WTC11 (cell line): Measurements from ENCODE around the gene TMEM120A. TPM values are rescaled to one million over a fixed set of nuclear protein-coding genes. Genes with fewer than 3 reads are reported as not detected.

Experiments
- ATAC-seq: fragments of 200-7000 bp; cut with Tn5 transposase; 2 replicates; pipeline ENCODE4 v1.10.0; 2021; ENCODE audit warnings: mild to moderate bottlenecking, moderate library complexity
- CTCF ChIA-PET: fragments of 300-600 bp; sonication (Branson Sonifier 250); formaldehyde crosslinking; loops from one replicate; lab custom pipeline; 2021; ENCODE audit warnings: antibody characterized with exemption; lab: Charles Lee
- POLR2A ChIA-PET: fragments of 350-600 bp; sonication (Branson Sonifier 250); formaldehyde crosslinking; loops from one replicate; lab custom pipeline; 2021; ENCODE audit warnings: antibody characterized with exemption; lab: Charles Lee
- DNase-seq: peaks from one replicate; pipeline ENCODE4 v3.0.0; 2021; ENCODE audit warnings: low spot score
- H3K27ac Mint-ChIP-seq: 2 replicates; pipeline ENCODE4 v1.8.0; 2021; ENCODE audit warnings: mixed read lengths
- H3K27me3 Mint-ChIP-seq: 2 replicates; pipeline ENCODE4 v1.8.0; 2021; ENCODE audit warnings: low read depth, mild to moderate bottlenecking, moderate library complexity, mixed read lengths
- H3K36me3 Mint-ChIP-seq: 2 replicates; pipeline ENCODE4 v1.8.0; 2021; ENCODE audit warnings: mixed read lengths
- H3K4me1 Mint-ChIP-seq: 2 replicates; pipeline ENCODE4 v1.8.0; 2022; ENCODE audit warnings: mixed read lengths
- H3K4me3 Mint-ChIP-seq: 2 replicates; pipeline ENCODE4 v1.8.0; 2021; ENCODE audit warnings: mild to moderate bottlenecking, moderate library complexity, mixed read lengths
- H3K9me3 Mint-ChIP-seq: 2 replicates; pipeline ENCODE4 v1.8.0; 2021; ENCODE audit warnings: mixed read lengths
- ATF1 ChIP-seq: sonication (generic); formaldehyde crosslinking; IDR thresholded peaks from 2 replicates; pipeline ENCODE4 v1.8.1; 2023; ENCODE audit warnings: mild to moderate bottlenecking, moderate library complexity, missing genetic modification reagents
- CDX4 ChIP-seq: fragments of 250-450 bp; sonication (Bioruptor Pico); IDR thresholded peaks from 2 replicates; pipeline ENCODE4 v1.9.0; 2021; ENCODE audit warnings: moderate library complexity, mild to moderate bottlenecking, inconsistent platforms, borderline replicate concordance
- CREM ChIP-seq: sonication (generic); formaldehyde crosslinking; IDR thresholded peaks from 2 replicates; pipeline ENCODE4 v1.8.1; 2022; ENCODE audit warnings: mild to moderate bottlenecking, missing genetic modification reagents, moderate library complexity
- ELF4 ChIP-seq: sonication (generic); formaldehyde crosslinking; IDR thresholded peaks from 2 replicates; pipeline ENCODE4 v1.8.1; 2022; ENCODE audit warnings: low read depth, mild to moderate bottlenecking, moderate library complexity, missing genetic modification reagents
- EMX1 ChIP-seq: fragments of 250-450 bp; sonication (Bioruptor Pico); IDR thresholded peaks from 2 replicates; pipeline ENCODE4 v1.8.0; 2021; ENCODE audit warnings: mild to moderate bottlenecking
- ERG ChIP-seq: fragments of 250-450 bp; sonication (Bioruptor Pico); IDR thresholded peaks from 2 replicates; pipeline ENCODE4 v1.8.0; 2021; ENCODE audit warnings: mild to moderate bottlenecking
- FOXP1 ChIP-seq: sonication (generic); formaldehyde crosslinking; IDR thresholded peaks from 2 replicates; pipeline ENCODE4 v1.8.0; 2022; ENCODE audit warnings: missing genetic modification reagents, mild to moderate bottlenecking, moderate library complexity, borderline replicate concordance
- GTF2I ChIP-seq: fragments of 250-450 bp; sonication (Bioruptor Pico); conservative IDR thresholded peaks from 2 replicates; pipeline ENCODE4 v1.4.0; 2021; ENCODE audit warnings: mild to moderate bottlenecking
- IRF2 ChIP-seq: sonication (generic); formaldehyde crosslinking; IDR thresholded peaks from 2 replicates; pipeline ENCODE4 v1.8.0; 2022; ENCODE audit warnings: low read depth, missing genetic modification reagents, borderline replicate concordance
- PREB ChIP-seq: sonication (generic); formaldehyde crosslinking; IDR thresholded peaks from 2 replicates; pipeline ENCODE4 v1.8.1; 2022; ENCODE audit warnings: mild to moderate bottlenecking, missing genetic modification reagents, moderate library complexity, borderline replicate concordance
- PRRX2 ChIP-seq: fragments of 250-450 bp; sonication (Bioruptor Pico); IDR thresholded peaks from 2 replicates; pipeline ENCODE4 v1.8.0; 2021; ENCODE audit warnings: mild to moderate bottlenecking
- RORB ChIP-seq: fragments of 250-450 bp; sonication (Bioruptor Pico); IDR thresholded peaks from 2 replicates; pipeline ENCODE4 v1.9.0; 2021; ENCODE audit warnings: mild to moderate bottlenecking
- SOX15 ChIP-seq: fragments of 250-450 bp; sonication (Bioruptor Pico); IDR thresholded peaks from 2 replicates; pipeline ENCODE4 v1.9.0; 2021; ENCODE audit warnings: mild to moderate bottlenecking
- SP1 ChIP-seq: sonication (generic); formaldehyde crosslinking; conservative IDR thresholded peaks from 2 replicates; pipeline ENCODE4 v1.8.1; 2022; ENCODE audit warnings: missing genetic modification reagents
- STAT6 ChIP-seq: sonication (generic); formaldehyde crosslinking; conservative IDR thresholded peaks from 2 replicates; pipeline ENCODE4 v1.8.1; 2023; ENCODE audit warnings: mild to moderate bottlenecking, low read depth, missing genetic modification reagents, moderate library complexity
- TCF7 ChIP-seq: sonication (generic); formaldehyde crosslinking; IDR thresholded peaks from 2 replicates; pipeline ENCODE4 v1.8.0; 2022; ENCODE audit warnings: mild to moderate bottlenecking, low read depth, missing genetic modification reagents, moderate library complexity
- TP53 ChIP-seq: sonication (generic); formaldehyde crosslinking; IDR thresholded peaks from 2 replicates; pipeline ENCODE4 v1.8.1; 2023; ENCODE audit warnings: mild to moderate bottlenecking, missing genetic modification reagents
- ZBTB43 ChIP-seq: sonication (generic); formaldehyde crosslinking; IDR thresholded peaks from 2 replicates; pipeline ENCODE4 v1.8.1; 2023; ENCODE audit warnings: mild to moderate bottlenecking, missing genetic modification reagents
- ZNF396 ChIP-seq: fragments of 250-450 bp; sonication (Bioruptor Pico); IDR thresholded peaks from 2 replicates; pipeline ENCODE4 v1.8.0; 2021; ENCODE audit warnings: mild to moderate bottlenecking, moderate library complexity, borderline replicate concordance
- total RNA-seq: library from RNA; stranded (reverse); gene quantifications from 3 replicates; pipeline ENCODE4 v1.2.3, GENCODE V29; 2021

TMEM120A gene
- total RNA-seq, 1 experiment from 2014 or later: 21.9 TPM

- TF ChIP-seq PRRX2 (no peak), ZNF396 (no peak), SOX15 (CRISPR knock-in tag) (no peak), IRF2 (CRISPR knock-in tag) (no peak)
These were observed 8.1 kb downstream of the TMEM120A start (continued) for GRCh38 chr7:75986147-75986781.

GRCh38 chr7:75985518-75986146, 8.8 kb downstream of the TMEM120A start:
- Mint-ChIP-seq H3K4me3 (no peak overlapping the region), H3K36me3 (peaks cover 9% of the 10 kb centered on the region), H3K9me3 (no peaks in the 10 kb centered on the region)
- TF ChIP-seq PRRX2: no peak
- no peak for TF ChIP-seq GTF2I (CRISPR knock-in tag)
- no peak for TF ChIP-seq EMX1 (CRISPR knock-in tag)
- no peak for TF ChIP-seq FOXP1 (CRISPR knock-in tag)
- TF ChIP-seq CDX4 (CRISPR knock-in tag): no peak
- TF ChIP-seq RORB (CRISPR knock-in tag): no peak
- no peak for TF ChIP-seq ELF4 (CRISPR knock-in tag)
- TF ChIP-seq ZBTB43 (CRISPR knock-in tag): no peak
- no peak for TF ChIP-seq IRF2 (CRISPR knock-in tag)
- TF ChIP-seq STAT6 (CRISPR knock-in tag): no peak
- no peak for TF ChIP-seq SP1
- TF ChIP-seq, all 79 proteins: peak for 0
- H3K27me3 Mint-ChIP-seq: no peaks in the 10 kb centered on the region
- no peak for DNase-seq
- ChIA-PET POLR2A (interaction anchor here (0.5 to 0.6 kb wide), 2 partner anchors 99 to 214 kb away, joined by 3 to 6 read pairs; no protein-coding TSS in a partner anchor), CTCF (interaction anchor here (0.6 to 1.3 kb wide), 2 partner anchors 120 to 209 kb away, joined by 3 to 4 read pairs; no protein-coding TSS in a partner anchor)
- ATAC-seq: no peak
- no peak overlapping the region for H3K27ac Mint-ChIP-seq
- peaks cover 10% of the 10 kb centered on the region for H3K4me1 Mint-ChIP-seq

- Mint-ChIP-seq H3K27me3 (no peaks in the 10 kb centered on the region), H3K9me3 (no peaks in the 10 kb centered on the region), H3K4me1 (peaks cover 6% of the 10 kb centered on the region), H3K27ac (no peak overlapping the region), H3K36me3 (peaks cover 11% of the 10 kb centered on the region), H3K4me3 (no peak overlapping the region)
- POLR2A ChIA-PET: no interaction called here
- CTCF ChIA-PET: interaction anchor here (0.6 to 1.3 kb wide), 3 partner anchors 35 to 209 kb away, joined by 3 to 4 read pairs (median 3); no protein-coding TSS in a partner anchor
- DNase-seq (no peak), ATAC-seq (no peak)
- TF ChIP-seq ATF1 (CRISPR knock-in tag) (no peak), SP1 (no peak), TP53 (CRISPR knock-in tag) (no peak), PREB (no peak), CREM (CRISPR knock-in tag) (no peak), TCF7 (no peak), FOXP1 (CRISPR knock-in tag) (no peak), ERG (CRISPR knock-in tag) (no peak)
These were observed 9.3 kb downstream of the TMEM120A start for GRCh38 chr7:75985009-75985517.
